Activated T-helper 17 cell treated with anti-CD3 and anti-CD28 coated beads, Interleukin-2, amount 50 U/mL, for 72 hours (primary cell): ENCODE measurements around the gene RIMBP3C. TPM values are rescaled to one million over a fixed set of nuclear protein-coding genes. Genes with fewer than 3 reads are reported as not detected.
"Not testable (repeated sequence)": the region's sequence is repeated elsewhere in the genome, so short reads cannot be mapped to it uniquely, and the experiment has no call there.

ENCODE experiments used
- ATAC-seq: fragments of 150-1000 bp; cut with Tn5 transposase; replicated peaks from 2 replicates; pipeline ENCODE4 v1.10.0; 2021; ENCODE audit warnings: mild to moderate bottlenecking, moderate library complexity
- H3K27ac Mint-ChIP-seq: one replicate; pipeline ENCODE4 v1.8.0; 2022; ENCODE audit warnings: mixed read lengths
- H3K27me3 Mint-ChIP-seq: one replicate; pipeline ENCODE4 v1.8.0; 2022; ENCODE audit warnings: mixed read lengths
- H3K36me3 Mint-ChIP-seq: one replicate; pipeline ENCODE4 v1.8.0; 2022; ENCODE audit warnings: low read depth, mild to moderate bottlenecking, mixed read lengths
- H3K4me1 Mint-ChIP-seq: one replicate; pipeline ENCODE4 v1.8.0; 2022; ENCODE audit warnings: mixed read lengths
- H3K4me3 Mint-ChIP-seq: one replicate; pipeline ENCODE4 v1.8.0; 2022; ENCODE audit warnings: mild to moderate bottlenecking, mixed read lengths
- H3K9me3 Mint-ChIP-seq: one replicate; pipeline ENCODE4 v1.8.0; 2022; ENCODE audit warnings: mixed read lengths
- total RNA-seq, 2 donors: library from RNA; stranded (reverse); gene quantifications; one replicate each; pipeline ENCODE4 v1.2.3, GENCODE V29; 2022

RIMBP3C gene, protein sequence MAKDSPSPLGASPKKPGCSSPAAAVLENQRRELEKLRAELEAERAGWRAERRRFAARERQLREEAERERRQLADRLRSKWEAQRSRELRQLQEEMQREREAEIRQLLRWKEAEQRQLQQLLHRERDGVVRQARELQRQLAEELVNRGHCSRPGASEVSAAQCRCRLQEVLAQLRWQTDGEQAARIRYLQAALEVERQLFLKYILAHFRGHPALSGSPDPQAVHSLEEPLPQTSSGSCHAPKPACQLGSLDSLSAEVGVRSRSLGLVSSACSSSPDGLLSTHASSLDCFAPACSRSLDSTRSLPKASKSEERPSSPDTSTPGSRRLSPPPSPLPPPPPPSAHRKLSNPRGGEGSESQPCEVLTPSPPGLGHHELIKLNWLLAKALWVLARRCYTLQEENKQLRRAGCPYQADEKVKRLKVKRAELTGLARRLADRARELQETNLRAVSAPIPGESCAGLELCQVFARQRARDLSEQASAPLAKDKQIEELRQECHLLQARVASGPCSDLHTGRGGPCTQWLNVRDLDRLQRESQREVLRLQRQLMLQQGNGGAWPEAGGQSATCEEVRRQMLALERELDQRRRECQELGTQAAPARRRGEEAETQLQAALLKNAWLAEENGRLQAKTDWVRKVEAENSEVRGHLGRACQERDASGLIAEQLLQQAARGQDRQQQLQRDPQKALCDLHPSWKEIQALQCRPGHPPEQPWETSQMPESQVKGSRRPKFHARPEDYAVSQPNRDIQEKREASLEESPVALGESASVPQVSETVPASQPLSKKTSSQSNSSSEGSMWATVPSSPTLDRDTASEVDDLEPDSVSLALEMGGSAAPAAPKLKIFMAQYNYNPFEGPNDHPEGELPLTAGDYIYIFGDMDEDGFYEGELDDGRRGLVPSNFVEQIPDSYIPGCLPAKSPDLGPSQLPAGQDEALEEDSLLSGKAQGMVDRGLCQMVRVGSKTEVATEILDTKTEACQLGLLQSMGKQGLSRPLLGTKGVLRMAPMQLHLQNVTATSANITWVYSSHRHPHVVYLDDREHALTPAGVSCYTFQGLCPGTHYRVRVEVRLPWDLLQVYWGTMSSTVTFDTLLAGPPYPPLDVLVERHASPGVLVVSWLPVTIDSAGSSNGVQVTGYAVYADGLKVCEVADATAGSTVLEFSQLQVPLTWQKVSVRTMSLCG (N-terminal part only)
- under 1 TPM; 0.06 to 0.19 TPM for total RNA-seq

DNA sequence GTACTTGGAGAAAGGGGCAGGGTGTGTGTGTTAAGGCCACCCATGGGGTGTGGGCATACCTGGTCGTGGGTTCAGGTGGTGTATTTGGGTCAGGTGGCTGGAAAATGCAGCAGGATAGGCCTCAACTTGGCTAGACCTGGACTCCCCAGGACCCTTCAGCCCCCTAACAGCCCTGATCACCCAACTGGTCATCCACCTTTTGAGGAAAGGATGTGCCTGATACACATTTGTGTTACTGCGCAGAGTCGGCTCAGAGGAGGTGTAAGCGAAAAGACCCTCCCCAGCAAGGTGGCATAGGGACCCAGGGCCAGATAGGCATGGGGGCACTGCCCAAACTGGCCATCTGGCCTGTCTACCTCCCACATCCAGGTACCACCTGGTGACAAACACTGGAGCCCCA lies at the start of gene RIMBP3C:
Gene RIMBP3C, minus strand, starts transcription at position 101 of the 400 bp plus-strand sequence. CDS start 485 bp downstream, outside the sequence.
- ATAC-seq, H3K27me3 Mint-ChIP-seq, H3K4me1 Mint-ChIP-seq, H3K27ac Mint-ChIP-seq, H3K4me3 Mint-ChIP-seq, H3K9me3 Mint-ChIP-seq, H3K36me3 Mint-ChIP-seq: not testable (repeated sequence)

DNA sequence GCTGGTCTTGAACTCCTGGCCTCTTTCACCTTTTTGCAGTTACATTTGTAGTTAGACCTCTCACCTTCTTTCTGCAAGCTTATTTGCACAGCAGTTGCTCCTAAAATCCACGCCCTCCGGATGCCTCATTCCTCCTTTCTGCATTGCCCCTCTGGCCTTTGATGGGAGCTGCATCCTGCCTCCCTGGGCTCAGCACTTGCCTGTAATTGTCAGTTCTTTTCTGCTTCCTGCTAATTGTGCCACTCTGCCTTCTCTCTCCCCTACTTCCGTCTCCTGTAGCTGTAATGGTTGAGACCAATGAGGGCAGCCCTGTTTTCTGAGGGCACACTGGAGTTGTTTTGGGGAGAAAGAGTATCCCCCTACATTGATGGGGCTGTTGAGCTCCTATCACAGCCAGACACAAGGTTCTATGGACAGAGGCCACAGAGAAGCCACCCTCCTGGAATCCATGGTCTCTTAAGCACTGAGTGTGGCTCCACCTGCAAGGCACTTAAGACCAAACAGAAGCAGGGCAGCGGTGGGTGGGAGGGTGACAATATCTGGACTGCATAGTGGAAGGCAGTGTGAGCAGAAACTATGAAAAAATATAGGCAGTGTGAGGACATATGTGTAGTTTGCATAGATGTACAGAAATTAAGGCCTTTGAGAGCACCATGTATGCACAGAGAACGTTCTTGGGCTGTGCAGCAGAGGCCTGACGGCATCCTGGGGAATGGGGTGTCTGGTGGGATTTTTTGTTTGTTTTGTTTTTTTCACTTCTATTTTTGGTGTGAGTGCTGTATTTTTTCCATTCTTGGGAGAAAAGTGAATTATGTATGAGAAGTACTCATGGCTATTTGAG lies 48.0 kb upstream of the RIMBP3C start:
- Mint-ChIP-seq H3K27ac (peak overlapping the region; percentile 60), H3K4me1 (peaks cover 34% of the 10 kb centered on the region), H3K27me3 (no peaks in the 10 kb centered on the region), H3K9me3 (no peaks in the 10 kb centered on the region), H3K4me3 (no peak overlapping the region), H3K36me3 (peaks cover 72% of the 10 kb centered on the region)
- ATAC-seq: no peak

DNA sequence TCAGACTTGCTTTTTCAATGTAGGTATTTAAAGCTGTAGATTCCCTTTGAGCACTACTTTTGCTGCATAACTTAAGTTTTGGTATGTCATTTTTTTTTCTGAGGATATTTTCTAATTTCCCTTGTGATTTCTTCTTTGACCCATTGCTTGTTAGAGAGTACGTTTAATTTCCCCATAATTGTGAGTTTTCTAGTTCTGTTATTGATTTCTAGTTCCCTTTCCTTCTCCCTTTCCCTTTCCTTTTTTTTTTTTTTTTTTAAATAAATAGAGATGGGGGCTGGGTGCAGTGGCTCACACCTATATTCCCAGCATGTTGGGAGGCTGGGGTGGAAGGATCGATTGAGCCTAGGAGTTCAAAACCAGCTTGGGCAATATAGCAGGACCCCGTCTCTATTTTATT lies 47.0 kb upstream of the RIMBP3C start:
- Mint-ChIP-seq H3K36me3 (peaks cover 82% of the 10 kb centered on the region), H3K4me3 (no peak overlapping the region), H3K4me1 (peaks cover 42% of the 10 kb centered on the region), H3K27ac (no peak overlapping the region), H3K27me3 (no peaks in the 10 kb centered on the region), H3K9me3 (no peaks in the 10 kb centered on the region)
- ATAC-seq: no peak

DNA sequence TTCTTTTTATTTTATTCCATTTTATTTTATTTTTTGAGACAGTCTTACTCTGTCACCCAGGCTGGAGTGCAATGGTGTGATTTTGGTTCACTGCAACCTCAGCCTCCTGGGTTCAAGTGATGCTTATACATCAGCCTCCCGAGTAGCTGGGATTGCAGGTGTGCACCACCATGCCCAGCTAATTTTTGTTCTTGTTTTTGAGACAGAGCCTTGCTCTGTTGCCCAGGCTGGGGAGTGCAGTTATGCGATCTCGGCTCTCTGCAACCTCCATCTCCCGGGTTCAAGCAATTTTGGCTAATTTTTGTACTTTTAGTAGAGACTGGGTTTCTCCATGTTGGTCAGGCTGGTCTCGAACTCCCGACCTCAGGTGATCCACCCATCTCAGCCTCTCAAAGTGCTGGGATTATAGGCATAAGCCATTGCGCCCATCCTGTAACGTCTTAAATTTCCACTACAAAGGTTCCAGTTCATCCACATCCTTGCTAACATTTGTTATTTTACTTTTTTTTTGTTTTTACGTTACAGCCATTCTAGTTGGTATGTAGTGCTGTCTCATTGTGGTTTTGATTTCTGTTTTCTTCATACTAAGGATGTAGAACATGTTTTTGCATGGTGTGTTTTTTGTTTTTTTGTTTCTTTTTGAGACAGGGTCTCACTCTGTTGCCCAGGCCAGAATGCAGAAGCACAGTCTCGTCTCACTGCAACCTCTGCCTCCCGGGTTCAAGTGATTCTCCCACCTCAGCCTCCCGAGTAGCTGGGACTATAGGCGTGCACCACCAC lies 45.3 kb upstream of the RIMBP3C start:
- Mint-ChIP-seq H3K4me1 (peaks cover 39% of the 10 kb centered on the region), H3K36me3 (peaks cover 83% of the 10 kb centered on the region)
- not testable (repeated sequence) for H3K27ac Mint-ChIP-seq, ATAC-seq, H3K27me3 Mint-ChIP-seq, H3K9me3 Mint-ChIP-seq, H3K4me3 Mint-ChIP-seq

DNA sequence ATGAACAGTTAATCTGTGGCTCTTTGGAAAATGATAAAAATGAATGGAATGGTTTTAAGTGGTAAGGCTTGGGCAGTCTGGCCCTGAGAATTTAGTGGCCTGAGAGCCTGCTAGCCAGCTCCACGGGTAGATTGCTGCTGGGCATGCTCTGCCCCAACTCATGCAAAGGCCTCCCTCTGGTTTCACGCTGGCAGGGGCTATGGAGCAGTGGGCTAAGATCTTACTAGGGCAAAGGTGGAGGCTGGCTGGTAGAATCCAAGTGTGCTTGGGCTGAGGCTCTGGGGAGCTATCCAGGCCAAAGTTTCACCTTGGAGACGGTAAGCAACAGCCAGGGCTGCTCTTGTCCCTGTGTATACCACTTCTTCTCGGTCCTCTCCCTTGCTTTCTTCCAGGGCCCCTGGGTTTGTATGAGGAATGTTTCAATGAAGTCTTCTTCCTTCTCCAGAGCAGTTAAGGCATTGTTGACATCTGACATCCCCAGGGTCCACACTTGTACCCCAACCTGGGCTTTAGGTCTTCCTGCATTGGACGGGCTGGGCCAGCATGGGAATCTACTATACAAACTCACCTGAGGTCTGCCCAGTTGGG lies 43.7 kb upstream of the RIMBP3C start:
- Mint-ChIP-seq H3K27me3 (no peaks in the 10 kb centered on the region), H3K36me3 (peaks cover 84% of the 10 kb centered on the region), H3K27ac (no peak overlapping the region), H3K9me3 (no peaks in the 10 kb centered on the region), H3K4me3 (no peak overlapping the region), H3K4me1 (peaks cover 49% of the 10 kb centered on the region)
- ATAC-seq: no peak

DNA sequence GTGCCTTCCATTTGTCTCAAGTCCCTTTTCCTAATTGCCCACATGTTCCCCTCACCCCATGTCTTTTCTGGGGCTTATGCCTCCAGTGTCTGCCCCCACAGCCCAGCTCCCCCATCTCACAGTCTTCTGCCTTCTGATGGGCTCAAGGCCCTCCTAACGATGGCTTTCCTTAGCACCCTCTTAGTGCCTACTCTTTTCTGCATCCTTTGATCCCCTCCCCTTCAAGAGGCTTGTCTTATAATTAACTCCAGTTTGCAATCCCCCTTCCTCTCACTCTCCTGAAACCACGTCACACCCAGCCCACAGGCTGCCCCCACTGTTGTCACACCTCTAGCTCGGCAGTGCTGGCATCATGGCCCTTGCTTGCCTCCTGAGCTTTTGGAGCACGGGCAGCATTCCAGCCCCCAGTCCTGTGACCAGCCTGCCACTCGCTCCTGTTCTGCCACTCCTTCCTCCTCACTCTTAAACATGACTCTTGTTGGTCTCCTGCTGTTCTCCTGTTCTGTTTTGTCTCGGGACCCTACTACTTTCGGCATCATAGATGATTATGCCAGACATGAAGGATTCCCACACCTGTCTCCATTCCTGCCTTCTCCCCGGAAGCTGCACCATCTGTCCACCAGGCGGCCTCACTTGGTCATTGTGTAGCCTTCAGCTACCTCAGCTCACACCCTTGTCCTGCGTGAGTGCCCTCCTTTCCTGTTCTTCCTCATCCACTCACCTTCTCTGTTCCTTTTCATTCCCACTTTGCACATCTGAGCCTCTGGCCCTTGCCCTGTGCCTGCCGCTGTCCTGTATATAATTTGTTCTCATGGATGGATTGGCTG lies 42.4 kb upstream of the RIMBP3C start:
- no peak for ATAC-seq
- peak overlapping the region; percentile 4 for H3K27ac Mint-ChIP-seq

DNA sequence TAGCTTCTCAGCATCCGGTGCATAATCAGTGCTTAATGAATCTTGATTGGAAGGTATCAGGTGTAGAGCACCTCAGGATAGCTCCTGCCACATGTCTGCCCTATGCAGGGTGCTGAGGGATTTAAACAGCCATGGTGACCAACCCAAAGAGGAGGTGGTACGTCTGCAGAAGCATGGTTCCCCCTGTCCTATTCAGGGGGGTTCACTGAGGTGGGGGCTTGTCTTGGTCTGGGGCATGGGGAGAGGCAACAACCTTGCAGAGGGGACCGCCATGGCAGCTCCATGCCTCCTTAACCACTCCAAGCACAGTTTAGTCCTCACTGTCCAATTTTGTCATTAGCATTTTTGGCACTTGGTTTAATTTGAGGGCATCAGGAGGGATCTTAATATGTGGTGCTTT lies 41.2 kb upstream of the RIMBP3C start:
- H3K4me1 Mint-ChIP-seq: peaks cover 47% of the 10 kb centered on the region
- H3K27ac Mint-ChIP-seq: no peak overlapping the region
- ATAC-seq: no peak
- H3K27me3 Mint-ChIP-seq: no peaks in the 10 kb centered on the region
- H3K4me3 Mint-ChIP-seq: no peak overlapping the region
- peaks cover 74% of the 10 kb centered on the region for H3K36me3 Mint-ChIP-seq
- no peaks in the 10 kb centered on the region for H3K9me3 Mint-ChIP-seq

More for the DNA sequence above, 42.4 kb upstream of the RIMBP3C start:
- no peaks in the 10 kb centered on the region for H3K27me3 Mint-ChIP-seq
- no peak overlapping the region for H3K4me3 Mint-ChIP-seq
- H3K36me3 Mint-ChIP-seq: peaks cover 77% of the 10 kb centered on the region
- no peaks in the 10 kb centered on the region for H3K9me3 Mint-ChIP-seq
- peaks cover 43% of the 10 kb centered on the region for H3K4me1 Mint-ChIP-seq

DNA sequence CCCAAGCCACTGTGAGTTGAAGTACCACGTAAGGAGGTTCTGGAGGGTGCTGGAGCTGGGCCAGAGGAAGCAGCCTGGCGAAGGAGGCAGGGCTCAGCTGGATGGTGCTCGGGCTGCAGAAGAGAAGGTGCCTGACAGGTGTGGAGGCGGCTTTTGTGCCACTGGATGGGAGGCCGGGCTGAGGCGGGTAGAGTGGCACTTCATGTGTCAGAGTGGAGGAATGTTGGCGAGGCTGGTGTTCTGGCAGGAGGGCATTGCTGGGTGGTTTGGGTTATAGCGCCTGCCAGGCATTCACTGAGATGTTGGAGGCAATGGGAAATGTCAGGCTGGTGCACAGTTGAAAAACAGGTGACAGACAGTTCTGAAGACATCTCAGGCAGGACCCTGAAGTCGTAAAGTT lies 40.4 kb upstream of the RIMBP3C start:
- Mint-ChIP-seq H3K36me3 (peaks cover 70% of the 10 kb centered on the region), H3K27me3 (no peaks in the 10 kb centered on the region), H3K27ac (peak overlapping the region; percentile 46), H3K4me3 (no peak overlapping the region), H3K4me1 (peaks cover 48% of the 10 kb centered on the region), H3K9me3 (no peaks in the 10 kb centered on the region)
- no peak for ATAC-seq

DNA sequence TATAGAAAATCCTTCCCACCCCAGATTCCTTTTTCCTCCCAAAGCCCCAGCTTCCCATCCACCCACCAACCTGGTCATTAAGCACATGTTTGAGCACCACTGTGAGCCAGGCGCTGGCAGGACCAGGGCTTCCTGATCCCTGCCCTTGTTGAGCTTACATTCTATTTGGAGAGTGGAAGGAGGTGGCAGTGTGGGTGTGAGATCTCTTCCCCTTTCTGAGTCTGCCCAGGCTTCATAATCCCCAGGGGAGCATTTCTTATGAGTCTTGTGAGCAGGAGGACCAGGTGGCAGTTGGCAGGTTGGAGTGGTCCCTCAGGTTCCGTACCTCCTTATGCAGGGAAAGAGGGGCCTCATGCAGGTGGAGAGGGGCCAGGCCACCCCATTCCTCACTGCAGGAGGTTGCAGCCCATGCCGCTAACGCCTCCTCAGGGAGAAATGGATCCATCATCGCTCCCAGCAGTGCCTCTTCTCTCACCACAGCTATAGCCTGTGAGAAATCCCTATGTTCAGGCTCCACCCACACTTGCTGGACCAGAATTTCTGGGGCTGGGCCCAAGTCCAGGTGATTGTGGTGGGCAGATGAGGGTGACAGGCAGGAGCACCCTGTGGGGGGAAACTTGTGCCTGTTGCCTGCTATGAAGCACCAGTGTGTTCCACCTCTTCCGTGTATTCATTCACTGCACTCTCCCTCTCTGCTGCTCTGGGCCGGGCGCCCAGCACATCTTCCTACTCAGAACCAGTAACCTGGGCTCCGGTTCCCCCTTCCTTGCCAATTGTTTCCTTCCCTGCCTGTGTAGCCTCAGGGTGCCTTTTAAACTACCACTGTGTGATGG lies 39.8 kb upstream of the RIMBP3C start:
- Mint-ChIP-seq H3K9me3 (no peaks in the 10 kb centered on the region), H3K4me3 (no peak overlapping the region), H3K36me3 (peaks cover 63% of the 10 kb centered on the region), H3K4me1 (peaks cover 48% of the 10 kb centered on the region), H3K27ac (peak overlapping the region; percentile 49), H3K27me3 (no peaks in the 10 kb centered on the region)
- no peak for ATAC-seq

DNA sequence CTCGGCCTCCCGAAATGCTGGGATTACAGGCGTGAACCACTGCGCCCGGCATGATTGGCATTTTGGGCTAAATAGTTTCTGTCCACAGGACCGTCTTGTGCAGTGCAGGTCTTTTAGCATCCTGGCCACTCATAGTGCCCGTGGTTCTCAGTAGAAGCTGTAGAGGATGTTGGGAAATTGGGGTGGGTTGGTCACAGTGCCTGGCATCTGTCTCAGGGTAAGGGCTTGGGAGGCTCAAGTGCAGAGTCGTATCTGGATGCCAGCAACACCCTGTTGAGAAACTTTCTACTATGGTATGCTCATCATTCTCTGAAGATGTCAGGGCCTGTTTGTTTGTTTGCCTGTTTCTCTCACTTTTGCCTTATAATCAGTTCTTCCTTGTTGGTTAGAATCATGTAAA lies 38.1 kb upstream of the RIMBP3C start:
- peaks cover 44% of the 10 kb centered on the region for H3K4me1 Mint-ChIP-seq
- ATAC-seq: no peak
- peaks cover 55% of the 10 kb centered on the region for H3K36me3 Mint-ChIP-seq
- peak overlapping the region; percentile 22 for H3K4me3 Mint-ChIP-seq
- H3K27me3 Mint-ChIP-seq: no peaks in the 10 kb centered on the region
- H3K9me3 Mint-ChIP-seq: no peaks in the 10 kb centered on the region
- peak overlapping the region; percentile 52 for H3K27ac Mint-ChIP-seq

DNA sequence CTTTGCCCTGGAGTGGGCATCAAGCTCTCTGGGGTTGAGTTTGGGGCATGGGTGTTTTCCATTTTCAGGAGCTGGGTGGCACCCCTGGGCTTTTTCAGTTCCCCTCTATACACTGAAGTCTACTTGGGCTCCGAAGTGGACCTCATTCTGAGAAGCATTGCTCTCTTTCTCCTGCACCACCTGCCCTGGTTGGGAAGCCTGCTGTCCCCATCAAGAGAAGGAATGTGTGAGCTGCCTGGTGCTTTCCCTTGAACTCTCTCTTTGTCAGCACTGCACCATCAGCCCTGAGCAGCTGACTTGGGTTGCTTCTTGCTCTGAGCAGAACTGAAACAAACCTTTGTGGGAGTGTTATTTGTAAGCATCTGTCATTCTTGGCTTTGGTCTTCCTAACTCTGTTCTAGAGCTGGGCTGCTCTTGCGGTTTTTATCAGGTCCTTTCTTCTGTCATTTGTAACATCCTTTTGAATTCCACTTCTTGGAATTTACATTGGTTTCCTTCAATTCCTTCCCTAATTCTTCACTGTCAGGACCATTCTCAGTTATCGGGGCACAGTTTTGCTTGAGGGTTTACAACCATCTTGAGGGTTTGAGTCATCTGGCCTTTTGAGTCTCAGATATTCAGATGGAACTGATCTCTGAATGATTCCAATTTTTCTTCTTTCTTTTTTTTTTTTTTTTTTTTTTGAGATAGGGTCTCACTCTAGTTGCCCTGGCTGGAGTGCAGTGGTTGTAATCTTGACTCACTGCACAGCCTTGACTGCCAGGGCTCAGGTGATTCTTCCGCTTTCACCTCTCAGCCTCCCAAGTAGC lies 36.7 kb upstream of the RIMBP3C start:
- Mint-ChIP-seq H3K27me3 (no peaks in the 10 kb centered on the region), H3K27ac (peak overlapping the region; percentile 74), H3K9me3 (no peaks in the 10 kb centered on the region), H3K4me1 (peaks cover 38% of the 10 kb centered on the region), H3K36me3 (peaks cover 49% of the 10 kb centered on the region), H3K4me3 (peak overlapping the region; percentile 59)
- ATAC-seq: peak; percentile 98
